Activated CD8-positive, alpha-beta T cell treated with anti-CD3 and anti-CD28 coated beads for 36 hours (primary cell): Measurements from ENCODE around the gene PRKAG1. TPM values are rescaled to one million over a fixed set of nuclear protein-coding genes. Genes with fewer than 3 reads are reported as not detected.

Experiments
- ATAC-seq: fragments of 200-7000 bp; cut with Tn5 transposase; one replicate; pipeline ENCODE4 v1.10.0; 2021; ENCODE audit warnings: mild to moderate bottlenecking, moderate library complexity
- CTCF ChIA-PET: fragments of 350-600 bp; sonication (Branson Sonifier 250); formaldehyde crosslinking; loops from one replicate; lab custom pipeline; 2021; ENCODE audit warnings: antibody characterized with exemption; lab: Charles Lee
- POLR2A ChIA-PET: fragments of 350-600 bp; sonication (Branson Sonifier 250); formaldehyde crosslinking; loops from one replicate; lab custom pipeline; 2021; ENCODE audit warnings: antibody characterized with exemption; lab: Charles Lee
- DNase-seq: peaks from one replicate; pipeline ENCODE4 v3.0.0-alpha.2; 2020
- H3K27ac Mint-ChIP-seq: one replicate; pipeline ENCODE4 v1.8.0; 2021; ENCODE audit warnings: mild to moderate bottlenecking, mixed read lengths
- H3K27me3 Mint-ChIP-seq: one replicate; pipeline ENCODE4 v1.8.0; 2021; ENCODE audit warnings: mixed read lengths
- H3K36me3 Mint-ChIP-seq: one replicate; pipeline ENCODE4 v1.8.0; 2021; ENCODE audit warnings: low read depth, mixed read lengths
- H3K4me1 Mint-ChIP-seq: one replicate; pipeline ENCODE4 v1.8.0; 2021; ENCODE audit warnings: low read depth, mixed read lengths
- H3K4me3 Mint-ChIP-seq: one replicate; pipeline ENCODE4 v1.8.0; 2021; ENCODE audit warnings: mild to moderate bottlenecking, moderate library complexity, mixed read lengths
- H3K9me3 Mint-ChIP-seq: one replicate; pipeline ENCODE4 v1.8.0; 2021; ENCODE audit warnings: mixed read lengths
- intact Hi-C: fragments of 100-400 bp; cut with micrococcal nuclease; formaldehyde crosslinking; loops from one replicate; pipeline ENCODE4 v1.10.0; 2022
- total RNA-seq, 2 experiments: library from RNA; stranded (reverse); gene quantifications; one replicate each; pipeline ENCODE4 v1.2.3, GENCODE V29; 2021
- TF ChIP-seq, protein P1 (sequence below): fragments of 200-600 bp; IDR thresholded peaks from one replicate; pipeline ENCODE4 v1.8.0; 2022; ENCODE audit warnings: antibody characterized with exemption, mild to moderate bottlenecking

PRKAG1 gene
- total RNA-seq, 2 experiments from 2014 or later = 43.3 to 47.3 TPM

DNA sequence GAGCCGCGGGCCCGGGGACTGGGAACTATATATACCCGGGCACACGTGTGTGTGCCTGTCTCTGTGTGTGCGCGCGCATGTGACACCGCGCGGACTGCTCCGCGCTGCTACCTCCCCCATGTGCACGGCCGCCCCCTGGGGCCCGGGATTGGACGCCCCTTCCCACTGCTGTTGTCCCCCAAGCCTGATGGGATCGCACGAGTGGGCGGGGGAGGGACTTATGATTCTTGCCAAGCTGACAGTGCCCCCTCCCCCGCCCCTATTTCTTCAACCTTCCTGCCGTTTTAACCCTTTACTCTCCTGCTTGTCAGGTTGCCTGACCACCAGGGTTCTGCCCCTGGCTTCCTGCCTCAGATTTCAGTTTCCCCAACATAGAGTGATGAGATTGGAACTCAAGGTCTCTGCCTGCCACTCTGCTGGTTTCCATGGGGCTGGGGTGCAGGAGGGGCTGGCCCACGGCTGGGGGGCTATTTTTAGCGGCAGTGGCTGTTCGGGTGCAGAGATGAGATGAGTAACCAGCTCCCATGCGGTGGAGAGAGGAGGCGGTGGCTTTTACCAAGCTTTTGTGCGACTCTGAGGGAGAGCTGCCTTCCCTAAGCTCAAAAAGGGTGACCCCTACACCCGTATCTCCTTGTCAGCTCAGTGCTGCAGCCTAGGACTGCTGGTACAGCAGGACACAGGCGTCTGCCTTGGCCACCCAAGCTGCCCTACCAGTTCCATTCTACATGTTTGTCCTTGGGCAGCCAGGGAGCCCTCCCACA is 19.0 kb downstream of the PRKAG1 start, which contains the start of gene DDN:
Gene DDN, minus strand, starts transcription at position 5 of the 761 bp plus-strand sequence. CDS start 88 bp downstream, outside the sequence.
- TF ChIP-seq, protein P1, sequence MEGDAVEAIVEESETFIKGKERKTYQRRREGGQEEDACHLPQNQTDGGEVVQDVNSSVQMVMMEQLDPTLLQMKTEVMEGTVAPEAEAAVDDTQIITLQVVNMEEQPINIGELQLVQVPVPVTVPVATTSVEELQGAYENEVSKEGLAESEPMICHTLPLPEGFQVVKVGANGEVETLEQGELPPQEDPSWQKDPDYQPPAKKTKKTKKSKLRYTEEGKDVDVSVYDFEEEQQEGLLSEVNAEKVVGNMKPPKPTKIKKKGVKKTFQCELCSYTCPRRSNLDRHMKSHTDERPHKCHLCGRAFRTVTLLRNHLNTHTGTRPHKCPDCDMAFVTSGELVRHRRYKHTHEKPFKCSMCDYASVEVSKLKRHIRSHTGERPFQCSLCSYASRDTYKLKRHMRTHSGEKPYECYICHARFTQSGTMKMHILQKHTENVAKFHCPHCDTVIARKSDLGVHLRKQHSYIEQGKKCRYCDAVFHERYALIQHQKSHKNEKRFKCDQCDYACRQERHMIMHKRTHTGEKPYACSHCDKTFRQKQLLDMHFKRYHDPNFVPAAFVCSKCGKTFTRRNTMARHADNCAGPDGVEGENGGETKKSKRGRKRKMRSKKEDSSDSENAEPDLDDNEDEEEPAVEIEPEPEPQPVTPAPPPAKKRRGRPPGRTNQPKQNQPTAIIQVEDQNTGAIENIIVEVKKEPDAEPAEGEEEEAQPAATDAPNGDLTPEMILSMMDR = no peak
- Mint-ChIP-seq H3K27ac (peak within 1 kb of the TSS; percentile 31), H3K4me3 (peak within 1 kb of the TSS; percentile 70), H3K4me1 (peaks cover 28% of the 10 kb centered on the region), H3K9me3 (no peaks in the 10 kb centered on the region), H3K36me3 (peaks cover 37% of the 10 kb centered on the region), H3K27me3 (peaks cover 27% of the 10 kb centered on the region)
- POLR2A ChIA-PET = interaction anchor here (0.6 to 3.7 kb wide), 12 partner anchors 11 to 623 kb away, joined by 3 to 14 read pairs (median 4); partner anchors contain the start of genes PRKAG1 and WNT1
- CTCF ChIA-PET = interaction anchor here (0.9 to 21.6 kb wide), 10 partner anchors 10 to 147 kb away, joined by 3 to 896 read pairs (median 9); partner anchors contain the start of genes ARF3, DDX23, WNT1 and WNT10B
- intact Hi-C loops = loop anchor here (5.0 kb wide), 1 partner anchor 93 kb away; the partner anchor contains the start of gene DHH
- DNase-seq (peak; percentile 82), ATAC-seq (peak; percentile 67)

DNA sequence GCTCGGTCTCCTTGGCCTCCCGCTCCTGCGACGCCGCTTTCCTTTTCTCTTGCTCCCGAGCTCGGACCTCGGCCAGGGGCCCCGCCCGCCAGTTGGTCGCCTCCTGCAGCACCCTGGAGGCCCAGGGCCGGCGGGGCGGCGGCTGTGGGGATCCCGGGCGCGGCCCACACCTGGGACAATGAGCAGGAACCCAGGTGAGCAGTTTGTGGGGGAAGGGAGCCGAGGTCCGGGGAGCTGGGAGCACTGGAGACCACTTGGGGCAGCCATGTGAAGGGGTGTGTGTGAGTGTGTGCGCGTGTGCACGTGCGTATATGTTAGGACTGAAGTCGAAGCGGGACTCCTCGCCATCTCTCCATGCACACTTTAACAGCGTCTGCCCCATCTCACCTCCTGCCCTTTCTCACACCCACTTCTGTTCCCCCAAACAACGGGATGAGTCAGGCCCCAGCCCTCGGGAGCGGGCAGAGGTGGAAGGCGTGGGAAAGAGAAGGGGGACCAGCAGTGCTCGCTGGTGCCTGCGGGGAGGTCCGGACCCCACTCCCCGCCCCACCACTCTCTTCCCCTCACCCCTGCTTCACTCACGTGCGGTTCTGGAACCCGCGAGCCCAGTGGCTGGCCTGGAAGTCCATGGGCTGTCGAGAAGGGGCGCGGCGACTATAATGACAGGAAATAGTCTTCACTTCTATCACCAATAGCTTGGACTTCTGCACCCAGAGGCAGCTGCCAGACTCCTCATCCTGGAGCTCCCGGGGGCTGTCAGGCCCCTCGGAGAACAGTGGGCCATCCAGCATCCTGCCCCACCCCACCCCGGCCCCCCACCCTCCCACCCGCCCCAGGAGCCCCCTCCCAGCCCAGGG is 19.9 kb downstream of the PRKAG1 start:
- ChIA-PET POLR2A (interaction anchor here (0.6 to 2.3 kb wide), 14 partner anchors 9 to 624 kb away, joined by 3 to 8 read pairs (median 3); partner anchors contain the start of genes KMT2D, PRKAG1 and WNT1), CTCF (interaction anchor here (1.2 to 21.6 kb wide), 11 partner anchors 11 to 146 kb away, joined by 4 to 896 read pairs (median 29); partner anchors contain the start of genes ARF3, DDX23, DHH and PRKAG1)
- no peak overlapping the region for H3K27ac Mint-ChIP-seq
- intact Hi-C loops = loop anchor here (5.0 kb wide), 1 partner anchor 94 kb away; the partner anchor contains the start of gene DHH
- peak; percentile 12 for ATAC-seq
- peak; percentile 59 for DNase-seq
- TF ChIP-seq, protein P1 = no peak
- peaks cover 34% of the 10 kb centered on the region for H3K27me3 Mint-ChIP-seq
- peaks cover 28% of the 10 kb centered on the region for H3K4me1 Mint-ChIP-seq
- H3K9me3 Mint-ChIP-seq = no peaks in the 10 kb centered on the region
- peaks cover 31% of the 10 kb centered on the region for H3K36me3 Mint-ChIP-seq
- H3K4me3 Mint-ChIP-seq = peak overlapping the region; percentile 70

DNA sequence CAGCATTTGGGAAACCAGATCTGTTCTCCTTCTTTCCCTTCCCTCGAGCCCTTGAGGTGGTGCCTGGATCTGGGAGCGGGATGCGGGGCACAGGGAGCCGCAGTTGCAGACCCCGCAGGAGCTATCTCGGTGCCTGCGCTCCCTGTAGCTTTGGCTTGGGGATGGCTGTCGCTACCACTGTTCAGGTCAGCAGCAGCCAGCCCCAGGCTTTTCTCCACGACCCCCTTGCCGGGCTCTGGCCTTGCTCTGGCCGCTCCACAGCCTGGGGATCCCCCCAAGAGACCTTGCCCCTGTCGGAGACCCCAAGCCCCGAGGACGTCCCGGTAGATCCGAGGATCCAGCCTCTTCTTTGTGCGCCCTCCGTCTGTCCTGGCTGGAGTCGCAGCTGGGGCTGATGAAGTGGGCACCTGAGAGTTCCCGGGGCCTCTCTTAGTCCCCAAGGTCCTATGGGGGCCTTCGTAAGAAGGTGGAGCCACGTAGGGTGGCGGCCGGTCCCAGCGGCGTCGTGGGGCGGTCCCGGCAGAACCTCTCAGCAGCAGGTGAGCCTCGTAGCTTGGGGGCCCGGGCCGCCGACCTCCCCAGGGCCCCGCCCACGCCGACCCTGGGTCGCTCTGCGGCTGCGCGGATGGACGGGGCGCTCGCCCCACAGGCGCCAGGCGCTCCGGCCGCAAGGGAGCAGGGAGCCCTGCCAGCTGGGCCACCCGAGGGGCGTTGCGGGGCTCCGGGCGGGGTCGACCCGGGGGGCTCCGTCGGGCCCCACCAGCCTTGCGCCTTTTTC is 20.7 kb downstream of the PRKAG1 start:
- TF ChIP-seq, protein P1 = no peak
- intact Hi-C loops = loop anchor here (5.0 kb wide), 1 partner anchor 94 kb away; the partner anchor contains the start of gene DHH
- Mint-ChIP-seq H3K36me3 (peaks cover 24% of the 10 kb centered on the region), H3K9me3 (no peaks in the 10 kb centered on the region), H3K4me1 (peaks cover 28% of the 10 kb centered on the region), H3K27ac (no peak overlapping the region), H3K4me3 (peak overlapping the region; percentile 40), H3K27me3 (peaks cover 38% of the 10 kb centered on the region)
- POLR2A ChIA-PET = interaction anchor here (0.7 to 2.3 kb wide), 15 partner anchors 14 to 132 kb away, joined by 3 to 10 read pairs (median 3); partner anchors contain the start of genes KMT2D and WNT1
- ATAC-seq (peak; percentile 10), DNase-seq (peak; percentile 57)
- CTCF ChIA-PET = interaction anchor here (0.8 to 21.6 kb wide), 18 partner anchors 8 to 237 kb away, joined by 3 to 896 read pairs (median 10); partner anchors contain the start of genes ARF3, DDX23, DHH and PRKAG1
